CD14-positive monocyte (primary cell): ENCODE data around the gene SH3PXD2A. TPM values are rescaled to one million over a fixed set of nuclear protein-coding genes. Genes with fewer than 3 reads are reported as not detected.

Source experiments
- DNase-seq, 3 donors: peaks; one replicate each; pipeline ENCODE4 v3.0.0-alpha.2; 2011 to 2022
- H2AFZ ChIP-seq: 2 replicates; pipeline ENCODE4 v1.6.0; 2012; ENCODE audit warnings: mild to moderate bottlenecking, low read depth, low read length, inconsistent platforms; ENCODE audit not compliant: insufficient read depth, poor library complexity, severe bottlenecking
- H3K27ac ChIP-seq, 2 donors: 1 replicate in 1 of 2; 2 replicates in 1 of 2; pipeline ENCODE4 v1.5.1; 2012 to 2013; ENCODE audit warnings: low read length in 2 of 2, control low read depth in 1 of 2, inconsistent platforms in 1 of 2, low read depth in 1 of 2, mild to moderate bottlenecking in 1 of 2
- H3K27me3 ChIP-seq, 2 donors: one replicate each; pipeline versions ENCODE4 v1.6.0 to v1.6.1; 2011 to 2013; ENCODE audit warnings: low read length in 2 of 2; ENCODE audit not compliant: control insufficient read depth in 2 of 2, insufficient read depth in 2 of 2
- H3K36me3 ChIP-seq, 2 donors: replicated peaks in 1 of 2; 1 replicate in 1 of 2; 2 replicates in 1 of 2; pipeline versions ENCODE4 v1.5.1 to v1.6.1; 2012 to 2013; ENCODE audit warnings: low read length in 2 of 2, control low read depth in 1 of 2, inconsistent platforms in 1 of 2, mild to moderate bottlenecking in 1 of 2; ENCODE audit not compliant: insufficient read depth in 2 of 2, control insufficient read depth in 1 of 2
- H3K4me1 ChIP-seq, 2 donors: 1 replicate in 1 of 2; 2 replicates in 1 of 2; pipeline versions ENCODE4 v1.5.1 to v1.6.1; 2012 to 2013; ENCODE audit warnings: low read length in 2 of 2, control low read depth in 1 of 2, inconsistent platforms in 1 of 2, mild to moderate bottlenecking in 1 of 2, moderate library complexity in 1 of 2; ENCODE audit not compliant: insufficient read depth in 2 of 2, control insufficient read depth in 1 of 2
- H3K4me2 ChIP-seq: replicated peaks from 2 replicates; pipeline ENCODE3; 2012; ENCODE audit warnings: low read length, moderate library complexity, mild to moderate bottlenecking; ENCODE audit not compliant: poor library complexity, severe bottlenecking; ENCODE audit errors: extremely low read depth
- H3K4me3 ChIP-seq, 3 experiments: fragments of 200-600 bp in 1 of 3; sonication (generic) in 1 of 3; replicated peaks in 1 of 3; 1 replicate in 2 of 3; 2 replicates in 1 of 3; pipeline ENCODE4 v1.5.1; 2011 to 2013; ENCODE audit warnings: low read length in 3 of 3, mild to moderate bottlenecking in 3 of 3, control low read depth in 2 of 3, low read depth in 2 of 3, inconsistent platforms in 1 of 3, moderate library complexity in 1 of 3
- H3K79me2 ChIP-seq: 2 replicates; pipeline ENCODE4 v1.6.0; 2012; ENCODE audit warnings: mild to moderate bottlenecking, control low read depth, inconsistent platforms, low read length, moderate library complexity; ENCODE audit not compliant: insufficient read depth
- H3K9ac ChIP-seq: 2 replicates; pipeline ENCODE4 v1.6.0; 2017; ENCODE audit warnings: low read length, mild to moderate bottlenecking; ENCODE audit not compliant: insufficient read depth, poor library complexity, severe bottlenecking
- H3K9me3 ChIP-seq, 2 donors: replicated peaks in 1 of 2; 1 replicate in 1 of 2; 2 replicates in 1 of 2; pipeline versions ENCODE4 v1.5.1 to v1.6.1; 2012 to 2013; ENCODE audit warnings: low read length in 2 of 2, control low read depth in 1 of 2; ENCODE audit not compliant: control insufficient read depth in 1 of 2, insufficient read depth in 1 of 2
- H4K20me1 ChIP-seq: 2 replicates; pipeline ENCODE4 v1.6.0; 2012; ENCODE audit warnings: mild to moderate bottlenecking, low read length, control low read depth, moderate library complexity; ENCODE audit not compliant: insufficient read depth
- H3K27ac Mint-ChIP-seq, 7 donors: one replicate each; pipeline ENCODE4 v1.8.0; 2020; ENCODE audit warnings: mild to moderate bottlenecking in 7 of 7, mixed read lengths in 7 of 7, moderate library complexity in 6 of 7, inconsistent platforms in 2 of 7
- H3K27me3 Mint-ChIP-seq, 3 donors: one replicate each; pipeline ENCODE4 v1.8.0; 2021 to 2022; ENCODE audit warnings: low read depth in 3 of 3, mild to moderate bottlenecking in 3 of 3, mixed read lengths in 3 of 3, moderate library complexity in 3 of 3, inconsistent platforms in 1 of 3
- H3K36me3 Mint-ChIP-seq, 2 donors: one replicate each; pipeline ENCODE4 v1.8.0; 2020; ENCODE audit warnings: mixed read lengths in 2 of 2, inconsistent platforms in 1 of 2, mild to moderate bottlenecking in 1 of 2
- H3K4me1 Mint-ChIP-seq: one replicate; pipeline ENCODE4 v1.8.0; 2020; ENCODE audit warnings: mild to moderate bottlenecking, mixed read lengths
- H3K4me3 Mint-ChIP-seq, 2 donors: one replicate each; pipeline ENCODE4 v1.8.0; 2020; ENCODE audit warnings: mild to moderate bottlenecking in 2 of 2, mixed read lengths in 2 of 2, moderate library complexity in 1 of 2
- H3K9me3 Mint-ChIP-seq, 7 donors: one replicate each; pipeline ENCODE4 v1.8.0; 2020 to 2022; ENCODE audit warnings: mixed read lengths in 7 of 7, mild to moderate bottlenecking in 6 of 7, moderate library complexity in 6 of 7, inconsistent platforms in 2 of 7
- CTCF ChIP-seq: fragments of 200-600 bp; IDR thresholded peaks from one replicate; pipeline ENCODE4 v1.8.0; 2022; ENCODE audit warnings: antibody characterized with exemption, mild to moderate bottlenecking
- WGBS: methylation state at CpG from one replicate; pipeline ENCODE4 v1.1.5; 2013; ENCODE audit warnings: missing lambda C conversion rate; ENCODE audit not compliant: insufficient coverage; 5-methylcytosine and 5-hydroxymethylcytosine counted together
- intact Hi-C, 2 donors: fragments of 100-400 bp; cut with micrococcal nuclease; formaldehyde crosslinking; loops; one replicate each; pipeline versions ENCODE4 v1.15.0 to v1.15.1; 2023
- polyA plus RNA-seq, 3 donors: library from polyadenylated mRNA; depleted of rRNA in 1 of 3; unstranded in 2 of 3; stranded (reverse) in 1 of 3; fragments of 300-500 nt in 2 of 3; fragments of >200 nt in 1 of 3; fragmentation: Illumina TruSeq in 2 of 3; gene quantifications; 1 replicate in 2 of 3; 2 replicates in 1 of 3; pipeline ENCODE4 v1.2.3, GENCODE V29; 2012 to 2021

Gene SH3PXD2A
- polyA plus RNA-seq, 3 donors, result 0.01 to 0.76 (median 0.05) TPM

- H3K27ac Mint-ChIP-seq, result no peak overlapping the region
- peaks cover 0 to 6% of the 10 kb centered on the region in 2 donors for H3K4me1 ChIP-seq
- no peak overlapping the region for H3K27ac ChIP-seq
- no peaks in the 10 kb centered on the region for H3K36me3 ChIP-seq
- no peak for TF ChIP-seq CTCF
- no peak overlapping the region for H3K9ac ChIP-seq
- H2AFZ ChIP-seq, result no peak overlapping the region
- peaks cover 0 to 2% of the 10 kb centered on the region in 2 donors for H3K27me3 ChIP-seq
- WGBS, result 84% methylated on average over 8 of the region's 8 CpGs
- H3K36me3 Mint-ChIP-seq, result no peaks in the 10 kb centered on the region
- no peaks in the 10 kb centered on the region for H3K9me3 ChIP-seq
- no peaks in the 10 kb centered on the region for H3K79me2 ChIP-seq
- no peak overlapping the region for H3K4me3 ChIP-seq
- peak overlapping the region in 1 of 2 donors; percentile 52 for H3K4me3 Mint-ChIP-seq
- no peak for DNase-seq
- H3K9me3 Mint-ChIP-seq, result peaks cover 0 to 5% (median 0%) of the 10 kb centered on the region in 7 donors
- intact Hi-C loops, result no loop called here
- H3K27me3 Mint-ChIP-seq, result peaks cover 11 to 25% (median 20%) of the 10 kb centered on the region in 3 donors
- peaks cover 12% of the 10 kb centered on the region for H3K4me1 Mint-ChIP-seq
- H3K4me2 ChIP-seq, result no peak overlapping the region
- H4K20me1 ChIP-seq, result no peaks in the 10 kb centered on the region
Observed at GRCh38 chr10:103780242-103781149, 74.9 kb downstream of the SH3PXD2A start.

GRCh38 chr10:103778358-103779139 is 76.8 kb downstream of the SH3PXD2A start:
- Histone ChIP-seq H3K4me1 (no peaks in the 10 kb centered on the region), H3K9me3 (no peaks in the 10 kb centered on the region), H4K20me1 (no peaks in the 10 kb centered on the region), H3K36me3 (no peaks in the 10 kb centered on the region), H3K27me3 (peaks cover 0 to 2% of the 10 kb centered on the region in 2 donors), H3K4me3 (no peak overlapping the region), H3K79me2 (no peaks in the 10 kb centered on the region), H3K9ac (no peak overlapping the region), H2AFZ (no peak overlapping the region), H3K27ac (no peak overlapping the region), H3K4me2 (no peak overlapping the region)
- no peak for DNase-seq
- H3K4me3 Mint-ChIP-seq, result peak overlapping the region in 1 of 2 donors; percentile 39
- WGBS, result 98% methylated on average over 7 of the region's 10 CpGs
- no peaks in the 10 kb centered on the region for H3K36me3 Mint-ChIP-seq
- intact Hi-C loops, result no loop called here
- peaks cover 14 to 21% (median 15%) of the 10 kb centered on the region in 3 donors for H3K27me3 Mint-ChIP-seq
- TF ChIP-seq CTCF, result no peak
- peaks cover 0 to 10% (median 5%) of the 10 kb centered on the region in 7 donors for H3K9me3 Mint-ChIP-seq
- peaks cover 7% of the 10 kb centered on the region for H3K4me1 Mint-ChIP-seq
- H3K27ac Mint-ChIP-seq, result no peak overlapping the region
